HFFc6 (cell line): Measurements from ENCODE around the gene WRNIP1. TPM values are rescaled to one million over a fixed set of nuclear protein-coding genes. Genes with fewer than 3 reads are reported as not detected.

ENCODE experiments used
- DNase-seq: peaks from one replicate; pipeline ENCODE4 v3.0.0-alpha.2; 2018
- H3K27ac Mint-ChIP-seq: 2 replicates; pipeline ENCODE4 v1.8.0; 2020; ENCODE audit warnings: mild to moderate bottlenecking, mixed read lengths
- H3K27me3 Mint-ChIP-seq: 2 replicates; pipeline ENCODE4 v1.8.0; 2021; ENCODE audit warnings: mild to moderate bottlenecking, moderate library complexity, mixed read lengths; ENCODE audit not compliant: insufficient read depth
- H3K36me3 Mint-ChIP-seq: 2 replicates; pipeline ENCODE4 v1.8.0; 2021; ENCODE audit warnings: low read depth, mixed read lengths
- H3K4me1 Mint-ChIP-seq: 2 replicates; pipeline ENCODE4 v1.8.0; 2020; ENCODE audit warnings: low read depth, mixed read lengths
- H3K4me3 Mint-ChIP-seq: 2 replicates; pipeline ENCODE4 v1.8.0; 2020; ENCODE audit warnings: mild to moderate bottlenecking, moderate library complexity, mixed read lengths
- H3K9me3 Mint-ChIP-seq: 2 replicates; pipeline ENCODE4 v1.8.0; 2020; ENCODE audit warnings: mild to moderate bottlenecking, mixed read lengths
- CTCF ChIP-seq: fragments of 200-600 bp; sonication (generic); IDR thresholded peaks from 2 replicates; pipeline ENCODE4 v1.5.0; 2021; ENCODE audit warnings: antibody characterized with exemption, mild to moderate bottlenecking
- long read RNA-seq: library from polyadenylated mRNA; unstranded; transcript quantifications from one replicate; pipeline ENCODE4 v2.0.0, GENCODE V29; 2019
- total RNA-seq, 6 experiments: library from RNA; stranded (reverse); fragmentation: NEBNext Ultra II Directional; extraction: Animal tissue kit (Norgen Biotek cat#: 25700); gene quantifications; 2 replicates in 1 of 6; 3 replicates in 5 of 6; pipeline ENCODE4 v1.2.3, GENCODE V29; 2021

The WRNIP1 gene
- total RNA-seq = 10 to 100 TPM; 31.9 to 40.4 (median 33.5) TPM
- long read RNA-seq, partial matches to known transcripts = 5 of 5 reads
- long read RNA-seq, other reads (novel, unspliced or antisense) = 0 of 5 reads

- peak; percentile 99 for DNase-seq
- Mint-ChIP-seq H3K9me3 (no peaks in the 10 kb centered on the region; the same call in 1 of the 2 replicates), H3K36me3 (peaks cover 7% of the 10 kb centered on the region; the same call in 1 of the 2 replicates), H3K27ac (peak within 1 kb of the TSS; percentile 98), H3K27me3 (0 out of 2 replicates have a peak, but pooled peaks cover 1% of the 10 kb centered on the region), H3K4me3 (peak within 1 kb of the TSS; percentile 92), H3K4me1 (peaks cover 58% of the 10 kb centered on the region)
- TF ChIP-seq CTCF = peak; percentile 82
Observed at GRCh38 chr6:2765166-2765895, at the start of gene WRNIP1. TSS of gene WRNIP1 (plus strand) at chr6:2765393. CDS start at chr6:2765623, 230 bp downstream.

GRCh38 chr6:2715737-2716136 is 49.5 kb upstream of the WRNIP1 start:
- no peak for TF ChIP-seq CTCF
- H3K4me3 Mint-ChIP-seq = no peak overlapping the region
- peaks cover 4% of the 10 kb centered on the region for H3K27me3 Mint-ChIP-seq
- H3K4me1 Mint-ChIP-seq = peaks cover 38% of the 10 kb centered on the region
- H3K36me3 Mint-ChIP-seq = peaks cover 8% of the 10 kb centered on the region
- no peak overlapping the region for H3K27ac Mint-ChIP-seq
- DNase-seq = no peak
- peaks cover 8% of the 10 kb centered on the region for H3K9me3 Mint-ChIP-seq

DNA sequence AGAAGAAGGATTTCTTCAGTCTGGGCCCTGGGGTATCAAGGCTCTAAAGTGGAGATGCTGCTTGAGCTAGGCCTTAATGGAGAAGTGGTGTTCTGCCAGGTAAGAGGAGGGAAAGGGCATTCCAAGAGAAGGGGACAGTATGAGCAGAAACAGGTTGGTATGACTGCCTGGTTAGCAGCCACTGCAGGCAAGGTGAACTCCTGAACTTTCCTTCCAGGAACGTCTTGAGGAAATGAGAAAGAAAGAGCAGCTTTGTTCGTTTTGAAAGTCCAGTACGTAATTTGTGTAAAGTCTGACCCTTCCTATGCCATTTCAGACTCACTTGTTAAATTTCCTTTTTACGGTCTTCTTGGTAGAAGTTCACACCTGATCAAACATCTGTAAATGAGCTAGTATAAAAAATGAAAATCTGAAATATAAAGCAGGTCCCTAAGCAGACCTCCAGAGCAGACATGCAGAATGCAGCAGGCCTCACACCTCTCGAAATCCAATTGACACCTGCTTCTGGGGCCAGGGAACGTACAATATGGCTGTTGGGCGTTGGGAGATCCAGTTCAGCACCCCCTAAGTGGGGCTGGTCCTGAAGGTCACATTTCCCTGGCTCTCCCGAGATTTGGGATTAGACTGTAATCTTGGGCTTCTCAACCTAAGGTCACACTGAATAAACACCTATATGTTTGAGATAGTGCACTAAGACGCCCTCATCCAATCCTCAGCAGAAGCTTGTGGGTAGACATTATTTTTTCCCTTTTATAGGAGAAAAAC is 48.1 kb upstream of the WRNIP1 start:
- H3K4me3 Mint-ChIP-seq = no peak overlapping the region
- 0 out of 2 replicates have a peak, but pooled peaks cover 7% of the 10 kb centered on the region for H3K9me3 Mint-ChIP-seq
- H3K4me1 Mint-ChIP-seq = peaks cover 38% of the 10 kb centered on the region
- no peaks in the 10 kb centered on the region for H3K36me3 Mint-ChIP-seq
- H3K27me3 Mint-ChIP-seq = peaks cover 6% of the 10 kb centered on the region
- DNase-seq = no peak
- H3K27ac Mint-ChIP-seq = no peak overlapping the region
- no peak for TF ChIP-seq CTCF

GRCh38 chr6:2718334-2719092 is 46.7 kb upstream of the WRNIP1 start:
- peaks cover 12% of the 10 kb centered on the region for H3K27me3 Mint-ChIP-seq

More at GRCh38 chr6:2718334-2719092, 46.7 kb upstream of the WRNIP1 start:
- peaks cover 37% of the 10 kb centered on the region for H3K4me1 Mint-ChIP-seq
- no peaks in the 10 kb centered on the region for H3K36me3 Mint-ChIP-seq
- no peak for DNase-seq
- TF ChIP-seq CTCF = no peak
- H3K27ac Mint-ChIP-seq = no peak overlapping the region
- H3K9me3 Mint-ChIP-seq = 0 out of 2 replicates have a peak, but pooled peaks cover 7% of the 10 kb centered on the region
- no peak overlapping the region for H3K4me3 Mint-ChIP-seq
